Astrocyte (in vitro differentiated cells and primary cell): ENCODE results near the gene TENM4. TPM values are rescaled to one million over a fixed set of nuclear protein-coding genes. Genes with fewer than 3 reads are reported as not detected.

Experiments used
- DNase-seq: peaks from one replicate; pipeline ENCODE4 v3.0.0-alpha.2; 2010; ENCODE audit warnings: low read depth
- FAIRE-seq: peaks from 2 replicates; lab custom pipeline; 2011; peaks lifted over from hg19 to GRCh38; lab: Jason Lieb, UNC
- H2AFZ ChIP-seq: 2 replicates; pipeline ENCODE4 v1.6.0; 2012; ENCODE audit warnings: low read depth, low read length, inconsistent platforms
- H3K27ac ChIP-seq: 2 replicates; pipeline ENCODE4 v1.5.1; 2011; ENCODE audit warnings: low read depth, low read length, inconsistent platforms
- H3K27me3 ChIP-seq: 2 replicates; pipeline ENCODE4 v1.6.0; 2011; ENCODE audit warnings: low read length, inconsistent platforms; ENCODE audit not compliant: insufficient read depth
- H3K36me3 ChIP-seq: 2 replicates; pipeline ENCODE4 v1.5.1; 2011; ENCODE audit warnings: low read length, inconsistent platforms; ENCODE audit not compliant: insufficient read depth
- H3K4me1 ChIP-seq: 2 replicates; pipeline ENCODE4 v1.5.1; 2011; ENCODE audit warnings: low read length, inconsistent platforms; ENCODE audit not compliant: insufficient read depth
- H3K4me2 ChIP-seq: 2 replicates; pipeline ENCODE4 v1.6.0; 2012; ENCODE audit warnings: low read length, inconsistent platforms
- H3K4me3 ChIP-seq: 2 replicates; pipeline ENCODE4 v1.5.1; 2011; ENCODE audit warnings: low read depth, mild to moderate bottlenecking, low read length, inconsistent platforms; ENCODE audit not compliant: insufficient read depth
- H3K79me2 ChIP-seq: 2 replicates; pipeline ENCODE4 v1.6.0; 2012; ENCODE audit warnings: mild to moderate bottlenecking, low read length, inconsistent platforms; ENCODE audit not compliant: insufficient read depth
- H3K9ac ChIP-seq: 2 replicates; pipeline ENCODE4 v1.6.0; 2012; ENCODE audit warnings: mild to moderate bottlenecking, low read length, inconsistent platforms
- H3K9me3 ChIP-seq: 2 replicates; pipeline ENCODE4 v1.5.1; 2012; ENCODE audit warnings: low read depth, mild to moderate bottlenecking, low read length, inconsistent platforms; ENCODE audit not compliant: insufficient read depth
- H4K20me1 ChIP-seq: 2 replicates; pipeline ENCODE4 v1.6.0; 2012; ENCODE audit warnings: low read length, inconsistent platforms; ENCODE audit not compliant: insufficient read depth
- H3K27ac Mint-ChIP-seq: one replicate; pipeline ENCODE4 v1.8.0; 2021; ENCODE audit warnings: mild to moderate bottlenecking, mixed read lengths; ENCODE audit not compliant: unreplicated experiment
- H3K27me3 Mint-ChIP-seq: one replicate; pipeline ENCODE4 v1.8.0; 2021; ENCODE audit warnings: low read depth, mixed read lengths; ENCODE audit not compliant: unreplicated experiment
- H3K36me3 Mint-ChIP-seq: one replicate; pipeline ENCODE4 v1.8.0; 2021; ENCODE audit warnings: low read depth, mixed read lengths; ENCODE audit not compliant: unreplicated experiment
- H3K4me1 Mint-ChIP-seq: one replicate; pipeline ENCODE4 v1.8.0; 2021; ENCODE audit warnings: low read depth, mixed read lengths; ENCODE audit not compliant: unreplicated experiment
- H3K4me3 Mint-ChIP-seq: one replicate; pipeline ENCODE4 v1.8.0; 2021; ENCODE audit warnings: mild to moderate bottlenecking, moderate library complexity, mixed read lengths; ENCODE audit not compliant: unreplicated experiment
- H3K9me3 Mint-ChIP-seq: one replicate; pipeline ENCODE4 v1.8.0; 2021; ENCODE audit warnings: mild to moderate bottlenecking, mixed read lengths; ENCODE audit not compliant: unreplicated experiment
- CTCF ChIP-seq: IDR thresholded peaks from 2 replicates; pipeline ENCODE4 v1.5.1; 2011; ENCODE audit warnings: low read depth, mild to moderate bottlenecking, inconsistent platforms, low read length, moderate library complexity; ENCODE audit not compliant: insufficient read depth
- EZH2 ChIP-seq: IDR thresholded peaks from 2 replicates; pipeline ENCODE4 v1.6.1; 2012; ENCODE audit warnings: mild to moderate bottlenecking, low read length, inconsistent platforms; ENCODE audit not compliant: insufficient read depth
- total RNA-seq: library from RNA; stranded (reverse); gene quantifications from 2 replicates; pipeline ENCODE4 v1.2.1, GENCODE V29; 2021

TENM4 gene
- total RNA-seq, 1 donor from 2014 or later, result 7.5 TPM

- H4K20me1 ChIP-seq, result no peaks in the 10 kb centered on the region
- no peaks in the 10 kb centered on the region for H3K9me3 ChIP-seq
- no peak overlapping the region for H3K27ac ChIP-seq
- no peaks in the 10 kb centered on the region for H3K36me3 ChIP-seq
- Mint-ChIP-seq H3K27me3 (peaks cover 26% of the 10 kb centered on the region), H3K4me1 (peaks cover 2% of the 10 kb centered on the region), H3K9me3 (no peaks in the 10 kb centered on the region), H3K27ac (no peak overlapping the region), H3K36me3 (no peaks in the 10 kb centered on the region), H3K4me3 (no peak overlapping the region)
- H2AFZ ChIP-seq, result no peak overlapping the region
- H3K4me1 ChIP-seq, result no peaks in the 10 kb centered on the region
- no peak overlapping the region for H3K4me2 ChIP-seq
- TF ChIP-seq CTCF (no peak), EZH2 (no peak)
- no peaks in the 10 kb centered on the region for H3K79me2 ChIP-seq
- no peak overlapping the region for H3K9ac ChIP-seq
- DNase-seq (no peak), FAIRE-seq (no peak)
- no peak overlapping the region for H3K4me3 ChIP-seq
- no peaks in the 10 kb centered on the region for H3K27me3 ChIP-seq
Measured at GRCh38 chr11:78647266-78647915, 793.4 kb downstream of the TENM4 start.

GRCh38 chr11:78646564-78647185, 794.2 kb downstream of the TENM4 start:
- TF ChIP-seq CTCF (peak; percentile 80), EZH2 (no peak)
- Histone ChIP-seq H3K4me2 (no peak overlapping the region), H3K9ac (no peak overlapping the region), H2AFZ (no peak overlapping the region), H3K9me3 (no peaks in the 10 kb centered on the region), H3K4me3 (no peak overlapping the region), H3K27me3 (no peaks in the 10 kb centered on the region), H3K27ac (no peak overlapping the region), H3K4me1 (no peaks in the 10 kb centered on the region), H3K36me3 (no peaks in the 10 kb centered on the region), H3K79me2 (no peaks in the 10 kb centered on the region), H4K20me1 (no peaks in the 10 kb centered on the region)
- peak; percentile 17 for DNase-seq
- peaks cover 26% of the 10 kb centered on the region for H3K27me3 Mint-ChIP-seq
- H3K9me3 Mint-ChIP-seq, result no peaks in the 10 kb centered on the region
- FAIRE-seq, result no peak
- peaks cover 2% of the 10 kb centered on the region for H3K4me1 Mint-ChIP-seq
- no peaks in the 10 kb centered on the region for H3K36me3 Mint-ChIP-seq
- no peak overlapping the region for H3K27ac Mint-ChIP-seq
- H3K4me3 Mint-ChIP-seq, result no peak overlapping the region
